ENCODE measurements around the gene NDUFC2.
"Not testable (repeated sequence)": the region's sequence is repeated elsewhere in the genome, so short reads cannot be mapped to it uniquely, and the experiment has no call there.

The NDUFC2 gene

DNA sequence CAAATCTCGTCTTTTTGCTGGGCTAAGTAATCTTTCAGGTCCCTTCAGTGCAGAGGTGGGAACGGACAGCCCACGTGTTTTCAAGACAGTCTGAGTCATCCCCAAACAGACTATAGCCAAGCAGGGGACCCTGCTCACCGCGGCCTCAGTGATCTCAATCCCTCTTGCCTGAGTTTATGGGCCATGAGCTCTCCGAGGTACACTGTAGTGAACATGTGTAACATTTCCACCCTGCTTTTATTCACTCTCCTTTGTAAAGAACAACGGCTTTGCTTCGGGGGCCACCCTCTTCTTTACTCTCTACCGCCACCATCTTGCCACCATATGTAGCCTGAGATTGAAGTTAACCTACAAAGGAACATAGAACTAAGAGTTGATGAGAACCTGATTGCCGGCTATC is 45.0 kb downstream of the NDUFC2 start:
- no peak for TF ChIP-seq ZFX (IDR thresholded peaks at IDR 0.05; ENCODE audit: borderline replicate concordance)
- TF ChIP-seq, protein P1, sequence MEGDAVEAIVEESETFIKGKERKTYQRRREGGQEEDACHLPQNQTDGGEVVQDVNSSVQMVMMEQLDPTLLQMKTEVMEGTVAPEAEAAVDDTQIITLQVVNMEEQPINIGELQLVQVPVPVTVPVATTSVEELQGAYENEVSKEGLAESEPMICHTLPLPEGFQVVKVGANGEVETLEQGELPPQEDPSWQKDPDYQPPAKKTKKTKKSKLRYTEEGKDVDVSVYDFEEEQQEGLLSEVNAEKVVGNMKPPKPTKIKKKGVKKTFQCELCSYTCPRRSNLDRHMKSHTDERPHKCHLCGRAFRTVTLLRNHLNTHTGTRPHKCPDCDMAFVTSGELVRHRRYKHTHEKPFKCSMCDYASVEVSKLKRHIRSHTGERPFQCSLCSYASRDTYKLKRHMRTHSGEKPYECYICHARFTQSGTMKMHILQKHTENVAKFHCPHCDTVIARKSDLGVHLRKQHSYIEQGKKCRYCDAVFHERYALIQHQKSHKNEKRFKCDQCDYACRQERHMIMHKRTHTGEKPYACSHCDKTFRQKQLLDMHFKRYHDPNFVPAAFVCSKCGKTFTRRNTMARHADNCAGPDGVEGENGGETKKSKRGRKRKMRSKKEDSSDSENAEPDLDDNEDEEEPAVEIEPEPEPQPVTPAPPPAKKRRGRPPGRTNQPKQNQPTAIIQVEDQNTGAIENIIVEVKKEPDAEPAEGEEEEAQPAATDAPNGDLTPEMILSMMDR (IDR thresholded peaks at IDR 0.05), result no peak
- no peak overlapping the region for H3K27ac ChIP-seq

DNA sequence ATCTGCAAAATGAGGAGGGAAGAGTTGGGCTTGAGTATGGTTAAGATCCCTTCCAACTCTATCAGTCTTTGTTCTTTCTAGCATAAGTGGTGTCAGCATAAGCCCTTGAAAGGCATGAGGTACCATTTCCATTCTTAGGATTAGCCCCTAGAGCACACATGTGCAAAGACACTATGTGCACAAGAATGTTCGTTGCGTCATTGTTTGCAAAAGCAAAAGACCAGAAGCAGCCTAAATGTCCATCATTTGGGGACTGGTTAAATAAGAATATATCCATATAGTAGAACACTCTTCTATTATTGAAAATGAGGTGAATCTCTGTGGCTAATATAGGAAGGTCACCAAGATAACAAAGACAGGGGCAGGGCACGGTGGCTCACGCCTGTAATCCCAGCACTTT is 46.6 kb downstream of the NDUFC2 start:
- no peak overlapping the region for H3K27ac ChIP-seq
- TF ChIP-seq ZFX (IDR thresholded peaks at IDR 0.05; ENCODE audit: borderline replicate concordance), result no peak
- TF ChIP-seq, protein P1 (IDR thresholded peaks at IDR 0.05), result no peak

DNA sequence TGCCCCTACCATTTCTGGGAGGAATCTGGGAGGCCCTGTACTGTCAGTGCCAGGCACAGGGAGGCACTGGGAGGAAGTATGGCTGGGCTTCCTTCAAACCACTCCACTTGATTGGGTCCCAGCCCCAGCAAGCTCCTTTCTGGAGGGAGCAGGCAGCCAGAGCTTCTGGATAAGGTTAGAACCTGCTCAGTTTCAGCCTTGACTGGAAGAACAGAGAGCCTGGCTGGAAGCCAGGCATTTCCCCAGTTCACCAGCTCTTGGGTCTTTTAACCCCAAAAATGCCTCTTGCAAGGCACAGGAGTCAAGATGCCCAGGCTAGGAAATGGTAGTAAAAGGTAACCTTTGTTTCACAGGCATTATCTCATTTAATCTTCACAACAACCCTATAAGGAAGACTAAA is 47.6 kb downstream of the NDUFC2 start:
- H3K27ac ChIP-seq, result no peak overlapping the region

DNA sequence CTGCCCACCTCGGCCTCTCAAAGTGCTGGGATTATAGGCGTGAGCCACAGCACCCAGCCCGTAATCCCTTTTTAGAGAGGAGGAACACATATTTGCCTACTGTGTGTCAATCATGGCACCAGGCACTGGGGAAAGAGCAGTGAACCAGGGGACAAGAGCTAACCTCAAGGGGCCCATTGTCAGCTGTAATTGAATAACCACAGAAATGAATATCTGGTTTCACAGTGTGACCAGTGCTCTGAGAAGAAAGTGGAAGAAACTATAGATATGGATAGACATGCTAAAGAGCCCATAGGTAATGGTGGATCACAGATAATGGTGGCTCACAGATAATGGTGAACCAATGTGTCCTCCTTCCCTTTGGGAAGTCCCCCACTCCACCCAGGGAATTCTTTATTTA is 48.0 kb downstream of the NDUFC2 start:
- TF ChIP-seq, protein P1 (IDR thresholded peaks at IDR 0.05), result no peak
- no peak for TF ChIP-seq ZFX (IDR thresholded peaks at IDR 0.05; ENCODE audit: borderline replicate concordance)
- no peak overlapping the region for H3K27ac ChIP-seq

More for the DNA sequence above, 47.6 kb downstream of the NDUFC2 start:
- no peak for TF ChIP-seq ZFX (IDR thresholded peaks at IDR 0.05; ENCODE audit: borderline replicate concordance)
- TF ChIP-seq, protein P1 (IDR thresholded peaks at IDR 0.05), result no peak

DNA sequence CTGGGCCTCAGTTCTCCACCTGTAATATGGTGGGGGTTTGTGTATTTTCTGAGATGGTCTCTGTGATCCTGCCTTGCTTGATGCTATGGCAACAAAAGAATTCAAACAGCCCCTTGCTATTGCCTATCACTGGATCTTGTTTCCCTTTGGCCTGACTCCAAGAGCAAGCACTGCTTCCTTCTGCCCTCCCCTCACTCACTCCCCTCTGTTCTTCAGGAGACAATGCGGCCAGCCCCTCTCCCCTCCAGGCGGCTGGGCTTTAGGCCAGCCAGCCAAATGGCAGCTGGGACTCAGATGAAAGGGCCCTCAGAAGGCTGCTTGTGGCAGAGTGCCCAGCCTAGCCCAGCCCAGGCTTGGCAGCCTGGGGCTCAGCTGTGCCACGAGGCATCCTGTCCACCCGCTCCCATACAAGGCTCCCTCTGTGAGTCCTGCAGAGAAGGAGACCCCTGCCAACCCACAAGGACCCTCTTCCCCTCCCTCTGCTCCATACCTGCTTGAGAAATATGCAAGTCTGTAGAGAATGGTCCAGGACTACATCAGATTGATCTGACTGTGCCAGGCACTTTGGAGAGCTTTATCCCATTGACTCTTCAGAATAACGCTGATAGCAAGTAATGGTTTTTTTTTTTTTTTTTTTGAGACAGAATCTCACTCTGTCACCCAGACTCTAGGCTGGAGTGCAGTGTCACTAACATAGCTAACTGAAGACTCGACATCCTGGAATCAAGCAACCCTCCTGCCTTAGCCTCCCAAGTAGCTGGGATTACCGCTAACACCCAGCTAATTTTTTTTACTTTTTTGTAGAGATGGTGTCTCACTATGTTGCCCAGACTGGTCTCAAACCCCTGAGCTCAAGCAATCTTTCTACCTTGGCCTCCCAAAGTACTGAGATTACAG is 49.0 kb downstream of the NDUFC2 start:
- H3K27ac ChIP-seq, result no peak overlapping the region
- no peak for TF ChIP-seq ZFX (IDR thresholded peaks at IDR 0.05; ENCODE audit: borderline replicate concordance)
- TF ChIP-seq, protein P1 (IDR thresholded peaks at IDR 0.05), result no peak

DNA sequence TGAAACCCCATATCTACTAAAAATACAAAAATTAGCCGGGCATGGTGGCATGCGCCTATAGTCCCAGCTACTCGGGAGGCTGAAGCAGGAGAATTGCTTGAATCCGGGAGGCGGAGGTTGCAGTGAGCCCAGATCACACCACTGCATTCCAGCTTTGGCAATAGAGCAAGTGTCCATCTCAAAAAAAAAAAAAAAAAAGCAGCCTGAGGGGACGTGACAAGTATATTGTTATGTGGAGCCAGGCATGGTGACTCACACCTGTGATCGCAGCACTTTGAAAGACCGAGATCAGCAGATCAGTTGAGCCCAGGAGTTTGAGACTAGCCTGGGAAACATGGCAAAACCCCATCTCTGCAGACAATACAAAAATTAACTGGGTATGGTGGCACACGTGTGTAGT is 51.2 kb downstream of the NDUFC2 start:
- H3K27ac ChIP-seq, result not testable (repeated sequence)

DNA sequence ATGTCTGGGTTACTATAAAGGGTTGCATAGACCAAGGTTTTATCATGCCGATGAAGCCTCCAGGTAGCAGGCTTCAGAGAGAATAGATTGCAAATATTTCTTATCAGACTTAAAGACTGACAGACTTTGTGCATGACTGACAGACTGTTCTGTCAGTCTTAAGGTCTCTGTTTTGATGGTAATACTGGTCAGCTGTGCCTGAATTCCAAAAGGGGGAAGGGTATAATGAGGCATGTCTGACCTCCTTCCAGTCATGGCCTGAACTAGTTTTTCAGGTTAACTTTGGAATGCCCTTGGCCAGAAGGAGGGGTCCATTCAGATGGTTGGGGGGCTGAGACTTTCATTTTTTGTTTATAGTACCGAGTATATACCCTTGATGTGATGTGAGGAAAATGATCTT is 51.9 kb downstream of the NDUFC2 start:
- H3K27ac ChIP-seq, result no peak overlapping the region
- TF ChIP-seq ZFX (IDR thresholded peaks at IDR 0.05; ENCODE audit: borderline replicate concordance), result no peak
- TF ChIP-seq, protein P1 (IDR thresholded peaks at IDR 0.05), result no peak
